ENCODE measurements around the gene AP2M1. TPM values are rescaled to one million over a fixed set of nuclear protein-coding genes. Genes with fewer than 3 reads are reported as not detected.

AP2M1 gene
- total RNA-seq, 4 donors from 2014 or later, result 153 to 318 (median 182) TPM

- no peaks in the 10 kb centered on the region for H3K9me3 ChIP-seq
- in situ Hi-C loops (cut with MboI; ENCODE audit: low pct_ligation_motif_present in 1 of 4, low pct_unique_long_range_greater_than_20kb in 1 of 4, low sequenced_read_pairs in 3 of 4) (no loop called here), intact Hi-C loops (cut with DNase I; ENCODE audit: low total_unique reads) (no loop called here)
- H3K4me1 ChIP-seq, result no peaks in the 10 kb centered on the region
- no peak overlapping the region for H3K4me3 ChIP-seq
- H3K27ac ChIP-seq, result no peak overlapping the region
- WGBS, 2 donors (ENCODE audit: low coverage in 1 of 2), result 52 to 65% methylated on average over 6 to 11 of the region's 11 CpGs
- TF ChIP-seq CTCF (IDR thresholded peaks at IDR 0.05) (no peak), POLR2A (IDR thresholded peaks at IDR 0.05) (no peak), EP300 (IDR thresholded peaks at IDR 0.05; ENCODE audit: low read depth) (no peak), POLR2AphosphoS5 (IDR thresholded peaks at IDR 0.05) (no peak)
- H3K36me3 ChIP-seq, result no peaks in the 10 kb centered on the region
- no peak for DNase-seq
- H3K27me3 ChIP-seq, result peaks cover 16% of the 10 kb centered on the region
Observed at GRCh38 chr3:184209146-184209923, 34.7 kb downstream of the AP2M1 start.

- Histone ChIP-seq H3K27me3 (peaks cover 19% of the 10 kb centered on the region), H3K27ac (no peak overlapping the region), H3K36me3 (no peaks in the 10 kb centered on the region), H3K9me3 (no peaks in the 10 kb centered on the region), H3K4me1 (no peaks in the 10 kb centered on the region), H3K4me3 (no peak overlapping the region)
- in situ Hi-C loops (cut with MboI; ENCODE audit: low pct_ligation_motif_present in 1 of 4, low pct_unique_long_range_greater_than_20kb in 1 of 4, low sequenced_read_pairs in 3 of 4) (no loop called here), intact Hi-C loops (cut with DNase I; ENCODE audit: low total_unique reads) (no loop called here)
- no peak for DNase-seq
- TF ChIP-seq EP300 (IDR thresholded peaks at IDR 0.05; ENCODE audit: low read depth), result no peak
- no peak for TF ChIP-seq POLR2A (IDR thresholded peaks at IDR 0.05)
- TF ChIP-seq CTCF (IDR thresholded peaks at IDR 0.05), result no peak
- no peak for TF ChIP-seq POLR2AphosphoS5 (IDR thresholded peaks at IDR 0.05)
- WGBS, 2 donors (ENCODE audit: low coverage in 1 of 2), result 71 to 85% methylated on average over 5 of the region's 5 CpGs
Observed at GRCh38 chr3:184211297-184211696, 36.6 kb downstream of the AP2M1 start.

- no peaks in the 10 kb centered on the region for H3K9me3 ChIP-seq
- no peaks in the 10 kb centered on the region for H3K36me3 ChIP-seq
- in situ Hi-C loops (cut with MboI; ENCODE audit: low pct_ligation_motif_present in 1 of 4, low pct_unique_long_range_greater_than_20kb in 1 of 4, low sequenced_read_pairs in 3 of 4), result no loop called here
- H3K4me1 ChIP-seq, result no peaks in the 10 kb centered on the region
- 67 to 87% methylated on average over 3 to 5 of the region's 5 CpGs for WGBS, 2 donors (ENCODE audit: low coverage in 1 of 2)
- intact Hi-C loops (cut with DNase I; ENCODE audit: low total_unique reads), result no loop called here
- no peak overlapping the region for H3K4me3 ChIP-seq
- TF ChIP-seq EP300 (IDR thresholded peaks at IDR 0.05; ENCODE audit: low read depth) (no peak), CTCF (IDR thresholded peaks at IDR 0.05) (no peak), POLR2AphosphoS5 (IDR thresholded peaks at IDR 0.05) (no peak), POLR2A (IDR thresholded peaks at IDR 0.05) (no peak)
- peaks cover 15% of the 10 kb centered on the region for H3K27me3 ChIP-seq
- no peak overlapping the region for H3K27ac ChIP-seq
- no peak for DNase-seq
Observed at GRCh38 chr3:184211718-184212117, 37.1 kb downstream of the AP2M1 start.

GRCh38 chr3:184218814-184219213 lies 44.2 kb downstream of the AP2M1 start:
- peaks cover 25% of the 10 kb centered on the region for H3K27me3 ChIP-seq

More at GRCh38 chr3:184218814-184219213, 44.2 kb downstream of the AP2M1 start:
- Histone ChIP-seq H3K9me3 (no peaks in the 10 kb centered on the region), H3K36me3 (no peaks in the 10 kb centered on the region), H3K27ac (no peak overlapping the region), H3K4me3 (no peak overlapping the region), H3K4me1 (no peaks in the 10 kb centered on the region)
- in situ Hi-C loops (cut with MboI; ENCODE audit: low pct_ligation_motif_present in 1 of 4, low pct_unique_long_range_greater_than_20kb in 1 of 4, low sequenced_read_pairs in 3 of 4), result no loop called here
- no peak for TF ChIP-seq POLR2A (IDR thresholded peaks at IDR 0.05)
- TF ChIP-seq EP300 (IDR thresholded peaks at IDR 0.05; ENCODE audit: low read depth), result no peak
- no peak for TF ChIP-seq POLR2AphosphoS5 (IDR thresholded peaks at IDR 0.05)
- TF ChIP-seq CTCF (IDR thresholded peaks at IDR 0.05), result no peak
- DNase-seq, result no peak
- 43 to 55% methylated on average over 3 to 4 of the region's 4 CpGs for WGBS, 2 donors (ENCODE audit: low coverage in 1 of 2)
- intact Hi-C loops (cut with DNase I; ENCODE audit: low total_unique reads), result no loop called here
